Measurements from ENCODE around the gene CACNA2D2.

DNA sequence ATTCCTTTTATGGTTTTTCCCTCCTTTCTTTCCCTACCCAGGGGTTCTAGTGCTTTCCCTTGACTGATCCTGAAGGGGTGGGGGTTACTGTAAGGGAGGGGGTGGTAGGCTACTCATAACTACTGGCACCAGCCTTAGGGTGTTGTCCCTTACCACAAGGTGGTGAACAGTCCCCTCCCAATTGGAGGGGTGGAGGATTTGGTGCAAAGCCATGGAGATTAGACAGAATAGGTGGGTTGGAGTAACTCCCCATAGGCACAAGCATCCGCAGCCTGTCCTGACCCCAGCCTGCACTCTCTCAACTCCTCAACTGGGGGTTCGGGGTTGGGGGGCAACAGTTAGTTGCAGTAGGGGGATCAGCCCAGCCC, 178.3 kb downstream of the CACNA2D2 start:
- TF ChIP-seq, protein P1, sequence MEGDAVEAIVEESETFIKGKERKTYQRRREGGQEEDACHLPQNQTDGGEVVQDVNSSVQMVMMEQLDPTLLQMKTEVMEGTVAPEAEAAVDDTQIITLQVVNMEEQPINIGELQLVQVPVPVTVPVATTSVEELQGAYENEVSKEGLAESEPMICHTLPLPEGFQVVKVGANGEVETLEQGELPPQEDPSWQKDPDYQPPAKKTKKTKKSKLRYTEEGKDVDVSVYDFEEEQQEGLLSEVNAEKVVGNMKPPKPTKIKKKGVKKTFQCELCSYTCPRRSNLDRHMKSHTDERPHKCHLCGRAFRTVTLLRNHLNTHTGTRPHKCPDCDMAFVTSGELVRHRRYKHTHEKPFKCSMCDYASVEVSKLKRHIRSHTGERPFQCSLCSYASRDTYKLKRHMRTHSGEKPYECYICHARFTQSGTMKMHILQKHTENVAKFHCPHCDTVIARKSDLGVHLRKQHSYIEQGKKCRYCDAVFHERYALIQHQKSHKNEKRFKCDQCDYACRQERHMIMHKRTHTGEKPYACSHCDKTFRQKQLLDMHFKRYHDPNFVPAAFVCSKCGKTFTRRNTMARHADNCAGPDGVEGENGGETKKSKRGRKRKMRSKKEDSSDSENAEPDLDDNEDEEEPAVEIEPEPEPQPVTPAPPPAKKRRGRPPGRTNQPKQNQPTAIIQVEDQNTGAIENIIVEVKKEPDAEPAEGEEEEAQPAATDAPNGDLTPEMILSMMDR (IDR thresholded peaks at IDR 0.05), result no peak
- TF ChIP-seq POLR2AphosphoS5 (IDR thresholded peaks at IDR 0.05), result no peak
- TF ChIP-seq POLR2A (IDR thresholded peaks at IDR 0.05), result no peak
- TF ChIP-seq EP300 (IDR thresholded peaks at IDR 0.05), result no peak
